Activated T-helper 1 cell treated with anti-CD3 and anti-CD28 coated beads, Interleukin-2, amount 50 U/mL, for 16 hours (primary cell): ENCODE results near the gene PSD2.

ENCODE experiments used
- DNase-seq, 2 donors: peaks; one replicate each; pipeline ENCODE4 v3.0.0-alpha.2; 2020; ENCODE audit warnings: low read depth in 1 of 2, low spot score in 1 of 2

The PSD2 gene

DNA sequence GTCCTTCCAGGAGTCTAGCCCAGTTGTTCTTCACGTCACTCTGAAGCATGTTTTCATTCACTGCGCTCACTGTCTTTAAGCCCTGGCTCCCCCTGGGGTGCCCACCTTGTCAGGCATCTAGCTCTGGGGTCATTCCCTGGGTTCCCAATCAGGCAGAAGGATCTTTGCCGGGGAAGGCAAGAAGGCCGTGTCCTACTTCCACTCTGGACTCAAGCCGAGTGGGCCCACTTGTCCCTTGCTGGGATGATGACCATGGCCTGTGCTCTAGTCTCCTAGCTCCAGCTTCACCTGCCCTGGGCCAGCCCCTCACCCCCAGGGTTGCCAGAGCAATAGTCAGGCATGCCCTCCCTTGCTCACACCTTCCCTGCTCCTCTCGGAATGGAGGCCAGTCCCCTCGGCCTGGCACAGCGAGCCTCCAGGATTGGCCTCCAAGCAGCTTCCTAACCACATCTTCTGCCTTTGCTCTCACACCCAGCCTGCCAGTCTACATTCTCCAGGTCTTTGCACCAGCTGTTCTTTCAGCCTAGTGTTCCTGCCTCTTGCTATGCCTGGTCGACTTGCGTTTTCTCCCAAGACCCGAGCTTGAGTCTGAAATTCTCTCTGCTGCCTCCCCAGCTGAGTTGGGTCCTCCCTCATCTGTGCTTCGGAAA is 32.2 kb upstream of the PSD2 start:
- no peak for DNase-seq

GRCh38 chr5:139763930-139764791 is 31.4 kb upstream of the PSD2 start:
- no peak for DNase-seq

- no peak for DNase-seq
These were observed 30.7 kb upstream of the PSD2 start for GRCh38 chr5:139764886-139765408.

DNA sequence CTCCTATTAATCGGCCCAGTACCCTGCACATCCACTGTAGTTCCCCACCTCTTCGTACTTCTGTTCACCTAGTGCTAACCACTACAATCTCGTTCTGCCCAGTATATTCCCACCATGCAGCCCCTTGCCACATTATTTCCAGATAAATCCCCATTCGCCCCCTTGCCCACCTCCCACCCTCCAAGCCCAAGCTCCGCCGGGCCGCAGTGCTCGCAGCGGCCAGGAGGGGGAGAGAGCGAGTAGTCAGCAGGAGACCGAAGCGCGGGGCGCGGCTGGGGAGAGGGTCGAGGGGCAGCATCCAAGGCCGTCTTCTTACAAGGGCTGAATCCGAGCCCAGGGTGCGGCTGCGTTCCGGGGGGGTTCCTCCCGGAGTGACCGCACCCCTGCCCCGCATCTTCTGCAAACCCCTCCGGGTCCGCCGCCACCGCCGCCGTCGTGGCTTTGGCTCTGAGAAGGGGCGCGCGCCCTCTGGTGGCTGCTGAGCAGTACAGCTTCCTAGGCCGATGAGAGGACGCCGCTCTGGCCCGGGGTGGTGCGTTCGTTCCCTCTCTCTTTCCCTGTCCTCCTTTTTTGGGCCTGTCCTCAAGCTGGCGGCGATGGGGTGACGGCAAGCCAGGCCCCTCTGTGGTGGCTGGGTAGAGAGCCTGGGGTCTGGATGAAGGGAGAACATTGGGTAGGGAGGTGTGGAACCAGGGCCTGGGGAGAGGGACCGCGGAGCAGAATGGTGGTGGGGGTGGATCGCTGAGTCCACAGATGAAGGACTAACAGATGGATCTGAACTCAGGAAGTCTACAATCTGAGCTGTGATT is 30.0 kb upstream of the PSD2 start:
- DNase-seq = peak; percentile 71 to 74

- no peak for DNase-seq
These were observed 27.6 kb upstream of the PSD2 start for GRCh38 chr5:139767960-139768359.

DNA sequence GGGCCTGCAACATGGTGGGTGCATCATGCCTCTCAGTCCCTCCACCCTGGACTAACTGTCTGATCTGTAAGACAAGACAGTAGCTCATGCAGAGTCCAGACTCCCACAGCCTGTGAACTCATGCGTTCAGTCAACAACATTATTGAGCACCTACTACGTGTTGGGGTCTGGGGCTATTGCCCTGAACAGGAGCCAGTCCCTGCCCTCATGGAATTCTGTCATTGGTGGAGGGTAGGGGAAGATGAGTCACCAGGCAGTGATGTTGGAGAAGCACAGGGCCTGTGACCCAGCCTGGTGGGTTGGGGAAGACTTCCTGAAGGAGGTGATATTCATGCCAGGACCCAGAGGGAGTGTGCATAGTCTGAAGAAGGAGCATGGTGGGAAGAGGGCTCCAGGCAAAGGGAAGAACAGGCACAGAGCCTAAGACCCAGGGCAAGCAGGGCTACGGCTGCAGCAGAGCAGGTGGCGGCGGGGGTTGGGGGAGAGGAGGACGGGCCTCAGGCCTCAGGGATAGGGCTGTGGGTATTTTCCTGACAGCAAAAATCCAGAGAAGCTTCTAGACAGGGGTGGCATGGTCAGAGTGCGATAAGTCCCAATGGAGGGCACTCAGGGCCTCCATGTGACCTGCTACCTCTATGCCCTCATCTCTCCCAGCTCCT is 26.7 kb upstream of the PSD2 start:
- DNase-seq = no peak

DNA sequence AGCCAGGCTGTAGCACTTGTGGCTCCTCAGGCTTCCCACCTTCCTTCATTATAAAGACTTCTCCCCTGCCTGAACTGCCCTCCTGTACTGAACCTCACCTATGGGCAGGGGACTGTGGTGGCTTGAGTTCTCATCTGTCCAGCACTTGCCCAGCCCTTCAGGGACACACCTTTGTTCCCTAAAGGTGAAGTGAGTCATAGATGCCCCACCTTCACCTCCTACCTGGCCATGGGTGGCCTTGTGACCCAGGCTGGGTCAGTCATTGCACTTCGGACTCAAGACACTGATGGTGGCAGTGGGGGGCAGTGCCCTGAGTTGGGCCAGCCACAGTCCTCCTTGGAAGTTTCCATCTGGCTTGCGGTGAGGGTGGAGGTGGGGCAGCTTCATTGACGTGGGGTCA is 26.1 kb upstream of the PSD2 start:
- no peak for DNase-seq

- no peak for DNase-seq
These were observed 24.9 kb upstream of the PSD2 start for GRCh38 chr5:139770722-139771121.

DNA sequence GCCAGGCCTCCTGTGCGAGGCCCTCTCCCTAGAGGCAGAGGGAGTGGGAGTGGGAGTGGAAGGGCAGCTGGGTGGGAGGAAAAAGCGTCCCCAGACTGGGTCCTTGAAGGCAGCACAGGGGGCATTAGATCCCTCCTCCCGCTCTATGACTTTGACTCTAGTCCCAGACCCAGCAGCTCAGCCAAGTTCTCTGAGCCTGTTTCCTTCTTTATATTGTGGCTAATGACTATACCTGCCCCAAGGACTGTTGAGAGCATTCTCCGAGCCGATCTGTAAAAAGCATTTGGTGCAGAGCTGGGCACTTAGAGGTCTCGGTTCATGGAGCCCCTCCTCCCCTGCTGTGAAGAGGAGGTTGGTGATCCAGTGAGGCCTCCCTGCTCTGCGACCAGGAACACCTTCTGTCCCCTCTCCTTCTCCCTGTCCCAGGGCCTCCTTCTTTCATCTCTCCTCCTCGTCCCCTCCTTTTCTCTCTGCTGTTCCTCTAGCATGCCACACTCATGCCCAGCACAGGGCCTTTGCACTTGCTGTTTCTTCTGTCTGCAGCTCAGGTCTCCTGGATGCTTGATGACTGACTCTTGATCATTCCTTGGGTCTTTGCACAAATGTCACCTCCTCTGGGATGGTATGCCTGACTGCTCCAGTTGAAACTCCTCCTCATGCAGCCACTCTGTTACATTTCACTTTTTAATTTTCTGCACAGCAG is 23.4 kb upstream of the PSD2 start:
- DNase-seq = no peak

DNA sequence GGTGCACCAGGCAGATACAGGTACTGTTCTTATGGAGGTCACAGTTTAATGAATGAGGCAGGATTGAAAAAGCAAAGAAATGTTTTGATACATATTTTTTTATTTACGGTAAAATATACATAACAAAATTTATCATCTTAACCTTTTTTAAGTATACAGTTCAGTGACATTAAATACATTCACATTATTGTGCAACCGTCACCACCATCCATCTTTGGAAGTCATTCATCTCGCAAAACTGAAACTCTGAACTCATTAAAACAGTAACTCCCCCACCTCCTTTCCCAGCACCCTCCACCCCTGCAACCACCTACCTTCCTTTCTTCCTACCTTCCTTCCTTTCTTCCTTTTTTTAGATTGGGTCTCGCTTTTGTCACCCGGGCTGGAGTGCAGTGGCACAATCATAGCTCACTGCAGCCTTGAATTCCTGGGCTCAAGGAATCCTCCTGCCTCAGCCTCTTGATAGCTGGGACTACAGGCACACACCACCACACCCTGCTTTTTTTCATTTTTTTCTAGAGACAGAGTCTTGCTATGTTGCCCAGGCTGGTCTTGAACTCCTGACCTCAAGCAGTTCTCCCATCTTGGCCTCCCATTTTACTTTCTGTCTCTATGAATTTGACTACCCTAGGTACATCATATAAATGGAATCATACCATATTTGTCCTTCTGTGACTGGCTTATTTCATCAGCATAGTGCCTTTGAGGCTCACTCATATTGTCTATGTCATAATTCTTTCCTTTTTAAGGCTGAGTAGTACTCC is 22.5 kb upstream of the PSD2 start:
- no peak for DNase-seq

GRCh38 chr5:139774980-139775661 is 20.5 kb upstream of the PSD2 start:
- DNase-seq = peak; percentile 60 to 65

- no peak for DNase-seq
These were observed 19.7 kb upstream of the PSD2 start for GRCh38 chr5:139775872-139776271.

GRCh38 chr5:139776861-139777260 is 18.7 kb upstream of the PSD2 start:
- no peak for DNase-seq

- no peak for DNase-seq
These were observed 12.1 kb upstream of the PSD2 start for GRCh38 chr5:139783436-139783965.

DNA sequence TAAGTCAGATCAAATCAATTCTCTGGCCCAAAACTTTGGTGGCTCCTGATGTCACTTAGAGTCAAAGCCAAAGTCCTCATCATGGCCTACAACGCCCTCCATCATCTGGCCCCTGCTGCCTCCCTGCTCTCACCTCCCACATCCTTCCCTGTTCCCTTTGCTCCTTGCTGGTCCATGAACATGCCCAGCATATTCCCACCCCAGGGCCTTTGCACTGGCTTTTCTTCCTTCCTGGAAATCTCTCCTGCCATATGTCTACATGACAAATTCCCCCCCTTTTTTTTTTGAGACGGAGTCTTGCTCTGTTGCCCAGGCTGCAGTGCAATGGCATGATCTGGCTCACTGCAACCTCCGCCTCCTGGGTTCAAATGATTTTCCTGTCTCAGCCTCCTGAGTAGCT is 11.1 kb upstream of the PSD2 start:
- DNase-seq = no peak

DNA sequence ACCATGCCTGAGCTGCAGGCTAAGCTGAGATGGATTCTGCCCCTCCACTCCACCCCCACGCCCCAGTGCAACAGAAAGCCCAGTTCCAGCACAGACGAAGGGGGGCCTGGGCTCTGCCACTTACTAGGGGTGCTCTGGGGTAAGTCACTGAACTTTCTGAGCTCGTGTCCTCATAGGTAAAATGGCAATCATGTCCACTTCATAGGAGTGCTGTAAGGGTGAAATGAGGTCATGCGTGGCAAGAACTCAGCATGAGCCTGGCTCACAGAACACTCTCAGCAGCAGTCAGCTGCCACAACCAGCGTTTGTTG is 8.4 kb upstream of the PSD2 start:
- no peak for DNase-seq

DNA sequence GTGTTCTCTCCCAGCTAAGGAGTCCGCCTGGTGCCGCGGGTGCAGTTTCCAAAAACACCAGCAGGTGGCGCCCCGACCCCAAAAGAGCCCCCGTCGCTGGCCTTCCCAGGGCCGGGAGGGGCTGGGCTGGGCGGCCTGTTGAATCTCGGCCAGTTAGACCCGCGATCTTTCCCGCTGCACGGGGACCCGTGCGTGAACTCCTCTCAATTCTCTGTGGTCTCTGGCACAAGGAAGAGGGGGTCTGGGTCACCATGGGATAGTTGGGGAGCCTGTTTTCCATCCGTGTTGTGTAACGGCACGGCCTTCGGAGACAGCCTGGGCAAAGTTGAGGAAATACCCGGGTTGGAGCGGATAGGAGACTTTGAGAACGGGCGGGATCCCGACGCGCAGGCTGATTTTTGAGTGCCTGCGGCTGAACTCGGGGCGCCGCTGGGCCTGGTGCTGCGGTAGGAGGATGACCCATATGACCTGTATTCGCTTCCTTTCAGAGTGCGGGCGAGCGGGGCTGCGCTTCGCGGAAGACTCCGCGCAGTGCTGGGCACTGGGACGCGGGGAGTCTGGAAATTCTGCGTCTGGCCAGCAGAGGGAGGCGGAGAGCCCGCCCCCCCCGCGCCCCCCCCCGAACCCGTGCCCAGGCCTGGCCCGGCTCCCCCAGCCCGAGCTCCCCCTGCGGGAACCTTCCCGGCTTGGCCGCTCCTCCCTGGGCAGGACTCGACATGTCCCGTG is 7.9 kb upstream of the PSD2 start:
- DNase-seq = peak; percentile 76 to 80

- no peak for DNase-seq
These were observed 7.2 kb upstream of the PSD2 start for GRCh38 chr5:139788294-139788910.
